HG03432 (cell line): ENCODE measurements around the gene SMIM32.

ENCODE experiments used
- ATAC-seq: cut with Tn5 transposase; IDR thresholded peaks from one replicate; pipeline ENCODE4 v1.9.1; 2021; ENCODE audit warnings: mild to moderate bottlenecking, moderate library complexity; ENCODE audit not compliant: unreplicated experiment

SMIM32 gene

GRCh38 chr5:136190091-136190720 lies 2.8 kb downstream of the SMIM32 start:
- ATAC-seq: no peak

- ATAC-seq: no peak
Observed at GRCh38 chr5:136188859-136189258, 4.1 kb downstream of the SMIM32 start.

- ATAC-seq: no peak
Observed at GRCh38 chr5:136186796-136187195, 6.2 kb downstream of the SMIM32 start.

- ATAC-seq: no peak
Observed at GRCh38 chr5:136185974-136186665, 6.8 kb downstream of the SMIM32 start.

GRCh38 chr5:136182618-136183017 lies 10.3 kb downstream of the SMIM32 start:
- ATAC-seq: no peak

GRCh38 chr5:136174021-136174659 lies 18.8 kb downstream of the SMIM32 start:
- ATAC-seq: peak; percentile 73

GRCh38 chr5:136169218-136169617 lies 23.7 kb downstream of the SMIM32 start:
- ATAC-seq: no peak

GRCh38 chr5:136166909-136167308 lies 26.1 kb downstream of the SMIM32 start:
- peak; percentile 86 for ATAC-seq

- ATAC-seq: no peak
Observed at GRCh38 chr5:136164226-136164625, 28.7 kb downstream of the SMIM32 start.

GRCh38 chr5:136162008-136162407 lies 31.0 kb downstream of the SMIM32 start:
- no peak for ATAC-seq

- ATAC-seq: no peak
Observed at GRCh38 chr5:136159457-136159856, 33.5 kb downstream of the SMIM32 start.

- no peak for ATAC-seq
Observed at GRCh38 chr5:136157514-136157913, 35.4 kb downstream of the SMIM32 start.

GRCh38 chr5:136155761-136156160 lies 37.2 kb downstream of the SMIM32 start:
- ATAC-seq: no peak

- ATAC-seq: no peak
Observed at GRCh38 chr5:136155078-136155477, 37.9 kb downstream of the SMIM32 start.

GRCh38 chr5:136153581-136154236 lies 39.3 kb downstream of the SMIM32 start:
- ATAC-seq: no peak

- ATAC-seq: no peak
Observed at GRCh38 chr5:136149891-136150290, 43.1 kb downstream of the SMIM32 start.

- ATAC-seq: no peak
Observed at GRCh38 chr5:136147632-136148031, 45.3 kb downstream of the SMIM32 start.

- no peak for ATAC-seq
Observed at GRCh38 chr5:136146201-136146600, 46.8 kb downstream of the SMIM32 start.

GRCh38 chr5:136145030-136145429 lies 47.9 kb downstream of the SMIM32 start:
- peak; percentile 54 for ATAC-seq

- ATAC-seq: no peak
Observed at GRCh38 chr5:136143763-136144162, 49.2 kb downstream of the SMIM32 start.

GRCh38 chr5:136143312-136143711 lies 49.6 kb downstream of the SMIM32 start:
- no peak for ATAC-seq

- ATAC-seq: peak; percentile 87
Observed at GRCh38 chr5:136141561-136141960, 51.4 kb downstream of the SMIM32 start.
